ENCODE results near the gene UBXN11. TPM values are rescaled to one million over a fixed set of nuclear protein-coding genes. Genes with fewer than 3 reads are reported as not detected.
A peak's percentile ranks its signal among the peaks of the same experiment; 100 is the strongest.

The UBXN11 gene
- polyA plus RNA-seq, 2 of the 4 experiments (the other 2 are of a cell fraction) = 7.6 to 10.8 TPM

- TF ChIP-seq USF2 (IDR thresholded peaks at IDR 0.05) (no peak), POLR2A (IDR thresholded peaks at IDR 0.05; ENCODE audit: low read length) (no peak), NR3C1 (IDR thresholded peaks at IDR 0.05) (no peak), NPAS2 (CRISPR knock-in tag; IDR thresholded peaks at IDR 0.05; ENCODE audit: borderline replicate concordance) (no peak), MYC (IDR thresholded peaks at IDR 0.05; ENCODE audit: borderline replicate concordance, low read length) (no peak), EP300 (IDR thresholded peaks at IDR 0.05) (no peak), CHD2 (IDR thresholded peaks at IDR 0.05; ENCODE audit: low read length, partially characterized antibody) (no peak), RCOR1 (IDR thresholded peaks at IDR 0.05; ENCODE audit: low read depth, low read length) (no peak), GATA3 (IDR thresholded peaks at IDR 0.05; ENCODE audit: borderline replicate concordance) (no peak), RFX5 (IDR thresholded peaks at IDR 0.05) (no peak), JUN (IDR thresholded peaks at IDR 0.05) (no peak), BHLHE40 (IDR thresholded peaks at IDR 0.05; ENCODE audit: low read depth, low read length) (no peak), FOXS1 (CRISPR knock-in tag; IDR thresholded peaks at IDR 0.05) (no peak), ZSCAN20 (CRISPR knock-in tag; IDR thresholded peaks at IDR 0.05) (no peak), SMC3 (IDR thresholded peaks at IDR 0.05) (peak; percentile 68)
- TF ChIP-seq, protein P1, sequence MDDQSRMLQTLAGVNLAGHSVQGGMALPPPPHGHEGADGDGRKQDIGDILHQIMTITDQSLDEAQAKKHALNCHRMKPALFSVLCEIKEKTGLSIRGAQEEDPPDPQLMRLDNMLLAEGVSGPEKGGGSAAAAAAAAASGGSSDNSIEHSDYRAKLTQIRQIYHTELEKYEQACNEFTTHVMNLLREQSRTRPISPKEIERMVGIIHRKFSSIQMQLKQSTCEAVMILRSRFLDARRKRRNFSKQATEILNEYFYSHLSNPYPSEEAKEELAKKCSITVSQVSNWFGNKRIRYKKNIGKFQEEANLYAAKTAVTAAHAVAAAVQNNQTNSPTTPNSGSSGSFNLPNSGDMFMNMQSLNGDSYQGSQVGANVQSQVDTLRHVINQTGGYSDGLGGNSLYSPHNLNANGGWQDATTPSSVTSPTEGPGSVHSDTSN (IDR thresholded peaks at IDR 0.05) = no peak
Measured at GRCh38 chr1:26284597-26285347, 21.7 kb downstream of the UBXN11 start (continued).

DNA sequence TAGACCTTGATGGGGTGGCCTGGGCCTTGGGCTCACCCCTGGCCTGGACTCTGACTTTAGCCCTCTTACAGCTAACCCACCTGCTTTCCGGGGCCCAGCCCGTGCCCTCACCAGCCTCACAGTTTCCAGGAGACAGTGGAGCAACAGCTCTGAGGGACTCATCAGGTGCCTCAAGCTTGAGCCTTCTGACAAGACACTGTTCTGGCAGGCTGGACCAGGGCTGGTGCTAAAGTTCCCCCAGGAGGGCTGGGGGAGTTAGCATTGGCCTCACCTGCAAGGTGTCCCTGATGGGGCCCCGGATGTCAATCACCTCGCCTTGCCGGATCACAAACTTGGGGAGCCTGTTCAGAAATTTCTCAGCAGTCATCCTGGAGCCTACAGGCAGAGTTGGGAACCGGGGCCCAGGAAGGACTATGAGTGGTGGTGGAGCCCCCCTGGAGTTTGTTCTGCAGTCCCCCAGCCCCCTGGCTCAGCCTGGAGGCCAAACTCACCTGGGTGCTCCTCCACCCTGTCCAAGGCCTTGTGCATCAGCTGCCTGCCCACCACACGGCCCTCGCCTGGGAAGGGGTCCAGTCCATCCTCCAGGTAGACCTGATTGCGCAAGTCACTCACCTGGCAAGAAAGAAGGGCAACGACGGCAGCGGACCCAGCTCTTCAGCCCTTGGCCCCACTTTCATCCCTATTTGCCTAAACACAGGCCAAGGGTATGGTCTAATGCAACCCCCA lies 22.4 kb downstream of the UBXN11 start:
- DNase-seq (ENCODE audit: low read depth in 1 of 2, low spot score in 1 of 2) (no peak), FAIRE-seq (no peak), ATAC-seq (no peak)
- Histone ChIP-seq H3K27ac (peak overlapping the region in 1 of 2 experiments; percentile 64; a peak in 2 of 6 replicates), H3K4me3 (no peak overlapping the region), H3K4me1 (peaks cover 29% of the 10 kb centered on the region), H3K9me3 (no peaks in the 10 kb centered on the region), H3K4me2 (peak overlapping the region; percentile 45; the same call in 1 of the 3 replicates)
- POLR2A ChIA-PET = no interaction called here
- CTCF ChIA-PET = interaction anchor here (0.5 to 8.2 kb wide), 24 partner anchors 8 to 234 kb away, joined by 3 to 128 read pairs (median 8); partner anchors contain the start of genes CD52, CEP85, CRYBG2 and ZNF593
- TF ChIP-seq BCL3 (IDR thresholded peaks at IDR 0.05) (no peak), ZNF302 (CRISPR knock-in tag; IDR thresholded peaks at IDR 0.05) (no peak), CEBPB (IDR thresholded peaks at IDR 0.05) (peak; percentile 51 to 85; a peak in 3 of 4 replicates)
- WGBS (ENCODE audit: missing lambda C conversion rate) = 92% methylated on average over 6 of the region's 12 CpGs

DNA sequence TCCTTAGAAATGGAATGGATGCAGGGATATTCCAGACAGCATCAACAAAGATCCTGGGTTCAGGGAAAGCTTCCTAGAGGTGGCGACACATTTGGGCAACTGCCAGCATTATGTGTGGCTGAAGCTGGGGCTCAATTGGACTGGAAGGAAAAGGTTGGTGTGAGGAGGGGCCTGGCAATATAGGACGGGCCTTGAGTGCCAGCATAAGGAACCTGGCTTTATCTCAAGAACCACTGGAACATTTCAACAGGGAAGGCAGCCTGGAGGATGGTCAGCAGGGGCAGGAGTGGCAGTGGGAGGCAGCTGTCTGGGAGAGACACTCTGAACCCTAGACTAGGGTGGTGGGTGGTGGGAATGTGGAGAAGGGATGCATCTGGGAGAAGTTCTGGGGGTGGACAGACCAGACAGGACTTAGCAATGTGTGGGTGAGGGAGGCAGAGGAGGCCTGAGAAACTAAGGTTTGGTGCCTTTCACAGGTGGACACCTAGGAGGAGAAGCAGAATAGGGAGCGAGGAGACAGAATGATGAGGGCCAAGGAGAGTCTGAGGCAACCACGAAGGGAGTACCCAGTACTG lies 23.1 kb downstream of the UBXN11 start:
- Histone ChIP-seq H3K4me1 (peaks cover 35% of the 10 kb centered on the region), H3K4me3 (no peak overlapping the region), H3K9me3 (no peaks in the 10 kb centered on the region), H3K4me2 (no peak overlapping the region), H3K27ac (no peak overlapping the region)
- WGBS (ENCODE audit: missing lambda C conversion rate) = 82% methylated on average over 4 of the region's 4 CpGs
- TF ChIP-seq JUNB (IDR thresholded peaks at IDR 0.05) (no peak), ZSCAN20 (CRISPR knock-in tag; IDR thresholded peaks at IDR 0.05) (no peak), RAD21 (conservative IDR thresholded peaks at IDR 0.05 in 1 of 2, IDR thresholded peaks at IDR 0.05 in 1 of 2) (no peak)
- TF ChIP-seq, protein P1 (IDR thresholded peaks at IDR 0.05) = no peak
- DNase-seq (ENCODE audit: low read depth in 1 of 2, low spot score in 1 of 2) (no peak), ATAC-seq (no peak), FAIRE-seq (no peak)
- ChIA-PET CTCF (interaction anchor here (2.2 to 8.2 kb wide), 5 partner anchors 13 to 135 kb away, joined by 6 to 128 read pairs (median 29); partner anchors contain the start of genes CD52 and ZNF593), POLR2A (no interaction called here)
